NCI-H69 (cell line): ENCODE measurements around the gene AAGAB.
A peak's percentile ranks its signal among the peaks of the same experiment; 100 is the strongest.
"Not testable (repeated sequence)": the region's sequence is repeated elsewhere in the genome, so short reads cannot be mapped to it uniquely, and the experiment has no call there.

Experiments used
- DNase-seq: peaks from one replicate; lab custom pipeline; 2025; lab: John Stamatoyannopoulos, UW

Gene AAGAB

GRCh38 chr15:67254238-67255175, at the start of gene AAGAB, which contains the start of gene IQCH:
Gene AAGAB (minus strand): TSS chr15:67254661. CDS start chr15:67254631, 30 bp downstream.
Gene IQCH (plus strand): TSS chr15:67254786. CDS start chr15:67254897, 111 bp downstream.
- DNase-seq = peak; percentile 94

GRCh38 chr15:67303490-67304363, 49.3 kb upstream of the AAGAB start:
- DNase-seq = peak; percentile 63

- DNase-seq = no peak
Observed at GRCh38 chr15:67300266-67301025, 46.0 kb upstream of the AAGAB start.

GRCh38 chr15:67296684-67297083, 42.2 kb upstream of the AAGAB start:
- DNase-seq = no peak

- peak; percentile 6 for DNase-seq
Observed at GRCh38 chr15:67296188-67296587, 41.7 kb upstream of the AAGAB start.

- DNase-seq = no peak
Observed at GRCh38 chr15:67290319-67290718, 35.9 kb upstream of the AAGAB start.

- not testable (repeated sequence) for DNase-seq
Observed at GRCh38 chr15:67286400-67286799, 31.9 kb upstream of the AAGAB start.

GRCh38 chr15:67285625-67286024, 31.2 kb upstream of the AAGAB start:
- not testable (repeated sequence) for DNase-seq

- DNase-seq = no peak
Observed at GRCh38 chr15:67281714-67282113, 27.3 kb upstream of the AAGAB start.

GRCh38 chr15:67280217-67280616, 25.8 kb upstream of the AAGAB start:
- no peak for DNase-seq

GRCh38 chr15:67276666-67277065, 22.2 kb upstream of the AAGAB start:
- no peak for DNase-seq

GRCh38 chr15:67274236-67274635, 19.8 kb upstream of the AAGAB start:
- DNase-seq = no peak

- DNase-seq = peak; percentile 5
Observed at GRCh38 chr15:67267951-67268941, 13.8 kb upstream of the AAGAB start.

GRCh38 chr15:67267440-67267839, 13.0 kb upstream of the AAGAB start:
- no peak for DNase-seq

- no peak for DNase-seq
Observed at GRCh38 chr15:67266870-67267269, 12.4 kb upstream of the AAGAB start.

- no peak for DNase-seq
Observed at GRCh38 chr15:67259806-67260205, 5.3 kb upstream of the AAGAB start.

GRCh38 chr15:67259379-67259778, 4.9 kb upstream of the AAGAB start:
- no peak for DNase-seq

- not testable (repeated sequence) for DNase-seq
Observed at GRCh38 chr15:67258412-67258811, 4.0 kb upstream of the AAGAB start.

- no peak for DNase-seq
Observed at GRCh38 chr15:67256051-67256450, 1.6 kb upstream of the AAGAB start.

- peak; percentile 45 for DNase-seq
Observed at GRCh38 chr15:67253549-67254237, 768 bp downstream of the AAGAB start.
